ENCODE data around the gene TIMM22. TPM values are rescaled to one million over a fixed set of nuclear protein-coding genes. Genes with fewer than 3 reads are reported as not detected.
A peak's percentile ranks its signal among the peaks of the same experiment; 100 is the strongest.
"Not testable (repeated sequence)": the region's sequence is repeated elsewhere in the genome, so short reads cannot be mapped to it uniquely, and the experiment has no call there.

Gene TIMM22
- total RNA-seq (2014; rRNA removed; shearing (Covaris generic)): 17.4 and 23.5 TPM in 2 replicates

GRCh38 chr17:996554-997344, at the start of gene TIMM22:
TSS of gene TIMM22 (plus strand) at chr17:997129. CDS start at chr17:997143, 14 bp downstream.
- DNase-seq (ENCODE audit: low spot score): peak; percentile 94

DNA sequence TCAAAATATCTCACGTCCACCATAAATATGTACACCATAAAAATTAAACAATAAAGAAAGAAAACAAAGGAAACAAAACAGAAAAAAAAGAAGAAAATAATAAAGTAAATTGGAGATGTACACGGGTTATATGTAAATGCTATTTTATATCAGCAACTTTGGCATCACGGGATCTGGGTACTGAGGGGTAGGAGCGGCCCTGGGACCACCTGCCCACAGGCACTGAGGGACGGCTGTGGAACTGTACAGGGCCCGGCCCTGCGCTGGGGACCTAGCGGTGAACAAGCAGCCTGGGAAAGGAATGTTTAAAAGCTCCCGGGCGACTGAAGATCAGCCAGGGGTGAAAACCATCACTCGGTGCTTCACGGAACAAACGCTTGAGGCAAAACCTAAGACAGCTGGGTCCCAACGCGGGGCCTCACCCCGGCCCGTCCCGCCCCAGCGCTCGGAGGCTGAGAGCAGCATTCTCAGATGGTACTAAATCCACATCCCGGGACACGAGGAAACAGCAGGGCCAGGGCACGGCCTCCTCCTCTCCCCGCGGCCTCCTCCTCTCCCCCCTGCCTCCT, 48.6 kb upstream of the TIMM22 start:
- DNase-seq (ENCODE audit: low spot score): no peak

- DNase-seq (ENCODE audit: low spot score): no peak
Measured at GRCh38 chr17:949623-950303, 47.2 kb upstream of the TIMM22 start.

DNA sequence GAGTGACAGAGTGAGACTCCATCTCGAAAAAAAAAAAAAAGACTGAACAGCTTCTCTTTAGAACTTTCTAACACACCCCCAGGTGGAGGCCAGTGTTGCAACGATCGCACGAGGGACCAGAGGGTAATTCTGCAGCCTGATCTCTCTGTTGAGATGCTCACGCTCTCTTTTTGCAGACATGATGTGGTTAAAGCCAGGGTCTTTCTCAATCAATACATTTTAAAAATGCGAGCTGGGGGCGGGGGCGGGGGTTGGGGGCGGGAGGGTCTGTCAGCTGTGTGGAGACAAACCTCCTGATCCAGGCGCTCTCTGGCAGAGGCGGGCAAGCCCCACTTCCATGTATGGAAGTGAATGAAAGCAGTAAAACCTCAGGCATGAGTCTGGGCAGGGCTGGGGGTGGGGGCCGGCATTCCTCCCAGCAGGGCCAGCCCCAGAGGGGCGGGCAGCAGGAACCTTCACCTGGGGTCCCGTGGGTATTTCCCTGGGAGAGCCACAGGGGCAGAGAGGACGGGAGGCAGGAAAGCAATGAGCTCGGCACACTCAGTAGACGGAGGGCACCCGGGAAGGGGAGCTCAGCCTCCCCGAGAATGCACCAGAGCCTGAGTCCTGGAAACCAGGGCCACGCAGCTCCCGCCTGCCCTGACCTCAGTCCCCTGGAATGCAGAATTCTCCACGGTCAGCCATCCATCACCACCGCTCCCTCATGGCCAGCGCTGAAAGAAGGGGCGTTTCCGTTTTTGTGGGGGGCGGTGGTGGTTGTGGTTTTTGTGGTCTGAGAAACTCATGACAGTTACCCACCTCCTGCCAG, 45.4 kb upstream of the TIMM22 start:
- DNase-seq (ENCODE audit: low spot score): peak; percentile 92

GRCh38 chr17:952592-952991, 44.3 kb upstream of the TIMM22 start:
- not testable (repeated sequence) for DNase-seq (ENCODE audit: low spot score)

- DNase-seq (ENCODE audit: low spot score): no peak
Measured at GRCh38 chr17:953767-954166, 43.2 kb upstream of the TIMM22 start.

DNA sequence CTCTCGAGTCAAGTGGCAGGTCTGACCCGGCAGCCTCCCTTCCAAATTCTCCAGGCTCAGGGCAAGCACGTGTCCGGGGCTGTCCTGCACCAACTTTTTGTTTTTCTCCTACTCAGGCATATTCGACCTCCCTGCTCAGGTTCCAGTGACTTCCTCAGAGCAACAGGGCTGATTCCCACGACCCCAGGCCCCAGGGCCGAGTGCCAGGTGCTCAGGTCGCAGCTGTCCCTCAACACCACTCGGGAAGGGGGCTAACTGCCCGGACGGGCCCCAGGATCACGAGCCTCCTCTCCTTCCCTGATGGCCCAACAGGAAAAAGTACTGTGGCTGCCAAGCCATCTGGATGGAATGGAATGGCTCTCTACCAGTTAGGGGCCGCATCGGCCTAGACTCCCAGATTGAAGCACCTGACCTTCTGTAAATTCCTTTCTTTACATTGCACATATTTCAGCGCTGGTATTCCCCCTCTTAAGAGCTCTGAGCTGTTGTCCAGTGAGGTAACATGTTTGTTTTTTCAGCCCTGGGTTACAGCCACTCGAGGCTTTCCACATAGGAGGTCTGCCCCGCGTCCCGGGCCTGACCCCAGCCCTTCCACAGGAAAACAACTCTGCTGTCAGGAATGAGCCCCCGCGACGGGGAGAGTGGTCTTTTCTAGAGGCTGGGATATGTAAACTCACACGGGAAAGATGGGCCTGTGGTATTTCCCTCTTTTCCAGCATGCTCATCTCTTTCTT, 42.3 kb upstream of the TIMM22 start:
- DNase-seq (ENCODE audit: low spot score): peak; percentile 69

GRCh38 chr17:956905-957304, 40.0 kb upstream of the TIMM22 start:
- DNase-seq (ENCODE audit: low spot score): peak; percentile 79

DNA sequence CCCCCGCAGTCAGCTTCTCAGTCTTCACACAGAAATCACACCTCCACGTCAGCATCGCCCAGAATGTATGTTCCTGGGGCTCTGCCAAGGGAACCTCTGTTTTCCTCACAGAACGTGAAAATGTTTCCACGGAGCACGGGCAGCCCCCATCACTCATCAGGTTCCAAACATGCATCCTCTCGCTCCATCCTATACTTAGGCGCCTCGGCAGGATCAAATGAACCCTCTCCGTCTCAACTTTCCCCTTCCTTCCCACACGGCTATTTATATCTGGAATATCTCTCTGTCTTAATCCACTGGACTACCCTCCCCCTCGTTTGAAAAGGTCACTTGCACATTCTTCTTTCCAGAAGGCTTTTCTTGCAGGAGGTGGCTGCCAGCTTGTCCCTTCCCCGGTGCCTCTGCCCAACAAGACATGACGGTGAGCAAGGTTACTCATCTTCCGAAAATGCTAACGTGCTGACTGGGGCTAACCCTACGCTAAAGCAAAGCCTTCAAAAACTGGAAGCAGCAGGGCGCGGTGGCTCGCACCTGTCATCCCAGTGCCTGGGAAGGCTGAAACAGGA, 39.0 kb upstream of the TIMM22 start:
- DNase-seq (ENCODE audit: low spot score): peak; percentile 50

GRCh38 chr17:958712-959451, 38.0 kb upstream of the TIMM22 start:
- no peak for DNase-seq (ENCODE audit: low spot score)

- no peak for DNase-seq (ENCODE audit: low spot score)
Measured at GRCh38 chr17:962166-962565, 34.8 kb upstream of the TIMM22 start.

GRCh38 chr17:962670-963069, 34.3 kb upstream of the TIMM22 start:
- no peak for DNase-seq (ENCODE audit: low spot score)

DNA sequence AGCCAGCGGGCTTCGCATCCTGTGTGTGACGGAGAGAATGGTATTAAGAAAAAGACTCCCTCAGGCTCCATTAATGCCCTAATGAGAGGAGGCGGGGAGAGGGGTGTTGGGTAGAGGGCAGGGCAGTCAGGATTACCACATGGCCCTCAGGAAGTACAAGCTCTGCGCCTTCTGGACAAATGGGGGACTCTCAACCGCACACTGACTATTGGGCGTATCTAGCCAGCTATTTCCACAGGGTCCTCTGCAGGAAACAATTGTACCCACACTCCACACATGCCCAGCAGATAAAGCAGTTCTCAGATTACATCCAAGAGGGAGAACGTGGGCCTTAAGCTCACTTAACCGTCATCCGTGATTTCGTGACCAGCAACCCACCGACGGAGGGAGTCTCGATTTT, 32.1 kb upstream of the TIMM22 start:
- DNase-seq (ENCODE audit: low spot score): no peak

- no peak for DNase-seq (ENCODE audit: low spot score)
Measured at GRCh38 chr17:965311-965989, 31.5 kb upstream of the TIMM22 start.

DNA sequence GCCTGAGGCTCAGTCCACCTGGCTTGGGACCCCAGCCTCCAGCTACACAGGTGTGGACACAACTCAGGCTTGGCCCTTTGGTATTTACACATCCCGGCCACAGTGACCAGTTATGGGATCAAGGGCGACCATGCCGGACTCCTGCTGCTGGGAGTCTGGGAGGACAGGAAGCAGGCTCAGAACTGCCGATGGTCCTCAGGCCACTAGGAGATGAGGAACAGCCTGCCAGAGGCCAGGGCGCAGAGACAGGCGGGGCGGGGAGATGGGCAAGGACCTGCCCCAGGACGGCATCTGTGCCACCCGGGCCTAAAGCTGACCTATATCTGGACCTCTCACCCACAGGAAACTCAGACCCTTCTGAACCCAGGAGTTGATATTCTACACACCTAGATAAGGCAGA, 29.8 kb upstream of the TIMM22 start:
- no peak for DNase-seq (ENCODE audit: low spot score)

GRCh38 chr17:968812-969730, 27.9 kb upstream of the TIMM22 start:
- no peak for DNase-seq (ENCODE audit: low spot score)

DNA sequence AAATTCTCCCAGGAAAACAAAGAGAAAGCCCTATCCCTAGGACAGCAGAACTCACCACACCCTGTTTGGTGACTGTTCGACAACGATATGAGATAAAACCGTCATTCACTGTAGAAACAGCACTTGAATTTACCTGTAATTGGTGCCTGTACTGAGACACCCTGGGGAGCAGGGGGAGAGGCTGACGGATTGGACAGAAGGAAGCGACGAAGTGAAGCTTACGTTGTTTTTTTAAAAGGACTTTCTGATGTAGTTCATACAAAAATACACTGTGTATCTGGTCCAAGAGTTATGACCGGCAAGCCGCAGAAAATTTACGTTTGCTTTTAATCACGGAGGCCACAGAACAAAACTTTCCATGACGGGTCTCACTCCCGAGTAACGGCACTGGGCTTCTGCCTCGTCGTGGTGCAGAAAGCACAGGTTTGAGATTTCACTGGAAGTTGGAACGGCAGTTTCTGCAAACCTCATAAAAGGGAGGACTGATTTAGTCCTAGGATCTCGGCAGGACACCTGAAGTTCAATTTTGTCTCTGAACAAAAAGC, 27.0 kb upstream of the TIMM22 start:
- DNase-seq (ENCODE audit: low spot score): no peak

DNA sequence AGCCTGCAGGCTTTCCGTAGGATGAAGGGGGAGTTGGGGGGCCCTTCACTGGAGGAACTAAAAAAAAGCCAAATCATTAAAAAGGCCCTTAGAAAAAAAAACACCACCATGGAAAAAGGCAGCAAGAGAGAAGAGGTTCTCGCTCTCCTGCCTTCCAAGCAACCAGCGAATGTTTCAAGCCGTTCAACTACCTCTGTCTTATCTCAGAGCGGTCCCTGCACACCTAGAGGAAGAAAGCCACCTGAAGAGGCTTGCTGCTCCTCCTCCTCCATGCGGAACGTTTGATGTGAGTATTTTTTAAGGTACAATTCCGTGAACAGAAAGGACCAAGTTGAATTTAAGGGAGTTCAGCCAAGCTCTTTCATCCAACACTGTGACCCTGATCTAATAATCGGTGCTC, 26.6 kb upstream of the TIMM22 start:
- no peak for DNase-seq (ENCODE audit: low spot score)

All from A172 (cell line).